GM19455 (cell line): ENCODE results near the gene AGXT.

ENCODE experiments used
- ATAC-seq: cut with Tn5 transposase; IDR thresholded peaks from one replicate; pipeline ENCODE4 v1.9.1; 2021; ENCODE audit not compliant: unreplicated experiment

The AGXT gene

GRCh38 chr2:240865391-240865790 is 3.2 kb upstream of the AGXT start:
- ATAC-seq, result no peak

GRCh38 chr2:240869109-240869955 is 708 bp downstream of the AGXT start:
- ATAC-seq, result no peak

GRCh38 chr2:240869956-240870875 is 1.6 kb downstream of the AGXT start:
- ATAC-seq, result no peak

GRCh38 chr2:240871071-240871958 is 2.7 kb downstream of the AGXT start:
- no peak for ATAC-seq

- ATAC-seq, result no peak
These were observed 3.9 kb downstream of the AGXT start for GRCh38 chr2:240872317-240873097.

GRCh38 chr2:240873098-240873788 is 4.6 kb downstream of the AGXT start:
- ATAC-seq, result no peak

- no peak for ATAC-seq
These were observed 5.4 kb downstream of the AGXT start for GRCh38 chr2:240873805-240874714.

- ATAC-seq, result no peak
These were observed 6.1 kb downstream of the AGXT start for GRCh38 chr2:240874715-240875227.

- ATAC-seq, result no peak
These were observed 6.8 kb downstream of the AGXT start for GRCh38 chr2:240875228-240876034.

GRCh38 chr2:240876035-240876474 is 7.4 kb downstream of the AGXT start:
- ATAC-seq, result no peak

- no peak for ATAC-seq
These were observed 8.0 kb downstream of the AGXT start for GRCh38 chr2:240876475-240877251.

GRCh38 chr2:240877460-240878340 is 9.1 kb downstream of the AGXT start:
- ATAC-seq, result no peak

GRCh38 chr2:240878341-240878936 is 9.8 kb downstream of the AGXT start:
- ATAC-seq, result no peak

GRCh38 chr2:240879105-240879504 is 10.5 kb downstream of the AGXT start:
- ATAC-seq, result no peak

GRCh38 chr2:240881913-240882312 is 13.3 kb downstream of the AGXT start:
- no peak for ATAC-seq
